ENCODE results near the gene HBA1.
"Not testable (repeated sequence)": the region's sequence is repeated elsewhere in the genome, so short reads cannot be mapped to it uniquely, and the experiment has no call there.

HBA1 gene

GRCh38 chr16:193441-193840 is 17.0 kb downstream of the HBA1 start:
- no peak for DNase-seq (ENCODE audit: low read depth in 2 of 3, low spot score in 2 of 3)

DNA sequence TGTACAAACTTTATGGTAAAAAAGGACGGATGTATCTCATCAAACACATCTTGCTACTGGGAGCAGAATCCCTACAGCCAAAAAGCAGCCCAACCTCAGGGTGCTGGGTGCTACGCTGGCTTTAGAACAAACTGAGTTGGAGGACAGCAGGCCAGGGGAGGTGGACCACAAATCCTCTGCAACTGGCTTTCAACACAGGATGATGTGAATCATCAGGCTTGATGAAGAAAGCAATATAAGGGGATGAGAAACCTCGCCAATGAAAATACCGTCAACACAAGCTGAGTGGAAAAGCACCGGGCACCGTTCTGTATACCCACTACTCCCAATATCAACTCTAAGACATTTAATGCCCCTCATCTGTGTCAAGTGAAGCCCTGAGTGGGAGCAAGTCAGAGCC is 18.0 kb downstream of the HBA1 start:
- DNase-seq (ENCODE audit: low read depth in 2 of 3, low spot score in 2 of 3): no peak

DNA sequence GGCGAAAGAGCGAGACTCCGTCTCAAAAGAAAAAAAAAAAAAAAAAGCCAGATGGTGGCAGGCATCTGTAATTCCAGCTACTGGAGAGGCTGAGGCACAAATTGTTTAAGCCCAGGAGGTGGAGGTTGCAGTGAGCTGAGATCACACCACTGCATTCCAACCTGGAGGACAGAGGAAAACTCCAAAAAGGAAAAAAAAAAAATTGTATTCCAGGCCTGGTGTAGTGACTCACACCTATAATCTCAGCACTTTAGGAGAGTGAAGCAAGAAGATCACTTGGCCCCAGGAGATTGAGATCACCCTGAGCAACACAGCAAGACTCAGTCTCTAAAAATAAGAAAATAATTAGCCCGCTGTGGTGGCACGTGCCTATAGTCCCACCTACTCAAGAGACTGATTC is 23.9 kb downstream of the HBA1 start:
- DNase-seq (ENCODE audit: low read depth in 2 of 3, low spot score in 2 of 3): no peak

GRCh38 chr16:203246-203645 is 26.8 kb downstream of the HBA1 start:
- no peak for DNase-seq (ENCODE audit: low read depth in 2 of 3, low spot score in 2 of 3)

DNA sequence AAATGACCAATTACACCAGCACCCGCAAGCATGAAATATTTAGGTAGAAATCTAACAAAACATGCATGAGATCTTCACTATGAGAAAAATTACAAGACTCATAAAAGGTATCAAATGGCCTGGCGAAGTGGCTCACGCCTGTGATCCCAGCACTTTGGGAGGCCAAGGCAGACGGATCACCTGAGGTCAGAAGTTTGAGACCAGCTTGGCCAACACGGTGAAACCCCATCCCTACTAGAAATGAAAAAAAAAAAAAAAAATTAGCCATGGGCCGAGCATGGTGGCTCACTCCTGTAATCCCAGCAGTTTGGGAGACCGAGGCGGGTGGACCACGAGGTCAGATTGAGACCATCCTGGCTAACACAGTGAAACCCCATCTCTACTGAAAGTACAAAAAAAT is 27.6 kb downstream of the HBA1 start:
- not testable (repeated sequence) for DNase-seq (ENCODE audit: low read depth in 2 of 3, low spot score in 2 of 3)

GRCh38 chr16:209359-209758 is 32.9 kb downstream of the HBA1 start:
- DNase-seq (ENCODE audit: low read depth in 2 of 3, low spot score in 2 of 3): not testable (repeated sequence)

GRCh38 chr16:211631-212180 is 35.2 kb downstream of the HBA1 start:
- not testable (repeated sequence) for DNase-seq (ENCODE audit: low read depth in 2 of 3, low spot score in 2 of 3)

DNA sequence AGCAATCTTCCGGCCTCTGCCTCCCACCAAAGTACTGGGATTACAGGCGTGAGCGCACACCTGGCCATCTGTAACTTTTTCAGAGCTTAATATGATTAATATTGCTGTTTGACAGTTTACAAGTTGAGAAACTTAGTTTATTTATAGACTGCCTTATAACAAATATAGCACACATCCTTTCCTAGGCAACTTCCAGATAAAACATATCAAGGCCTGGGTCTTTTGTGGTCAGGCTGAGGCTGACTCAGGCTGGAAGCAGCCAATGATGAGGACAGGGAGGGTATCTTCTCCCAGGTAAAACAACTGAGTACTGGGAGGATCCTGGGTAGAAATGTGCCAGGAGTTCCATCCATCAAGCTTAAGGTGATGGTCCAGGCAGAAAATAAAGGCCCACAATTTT is 36.5 kb downstream of the HBA1 start:
- DNase-seq (ENCODE audit: low read depth in 2 of 3, low spot score in 2 of 3): no peak

GRCh38 chr16:220021-220420 is 43.5 kb downstream of the HBA1 start:
- no peak for DNase-seq (ENCODE audit: low read depth in 2 of 3, low spot score in 2 of 3)
